ENCODE measurements around the gene RGS16.

The RGS16 gene

GRCh38 chr1:182587093-182587492 is 17.1 kb downstream of the RGS16 start:
- no peak for ATAC-seq (ENCODE audit: insufficient read depth, low read depth)
- no peak for DNase-seq
- TF ChIP-seq EZH2 (IDR thresholded peaks at IDR 0.05; ENCODE audit: borderline replicate concordance, low read depth, low read length, severe bottlenecking), result no peak
- no peak for TF ChIP-seq CTCF (IDR thresholded peaks at IDR 0.05; ENCODE audit: borderline replicate concordance, extremely low read depth, low read length, poor library complexity, severe bottlenecking)

GRCh38 chr1:182586380-182586779 is 17.8 kb downstream of the RGS16 start:
- Histone ChIP-seq H2AFZ (ENCODE audit: low read depth, low read length) (no peak overlapping the region), H3K4me2 (ENCODE audit: insufficient read depth, low read length) (no peak overlapping the region)

More at GRCh38 chr1:182587093-182587492, 17.1 kb downstream of the RGS16 start:
- Histone ChIP-seq H3K27ac (ENCODE audit: low read length) (no peak overlapping the region), H3K36me3 (ENCODE audit: insufficient read depth, low read length) (peaks cover 6% of the 10 kb centered on the region; the same call in 1 of the 2 replicates), H2AFZ (ENCODE audit: low read depth, low read length) (no peak overlapping the region), H3K4me1 (ENCODE audit: insufficient read depth, low read length) (peaks cover 24% of the 10 kb centered on the region), H3K9ac (ENCODE audit: low read depth, low read length) (no peak overlapping the region), H3K4me2 (ENCODE audit: insufficient read depth, low read length) (no peak overlapping the region), H3K79me2 (ENCODE audit: insufficient read depth, low read length) (no peaks in the 10 kb centered on the region; the same call in 1 of the 2 replicates), H4K20me1 (ENCODE audit: insufficient read depth, low read length) (no peaks in the 10 kb centered on the region), H3K9me3 (ENCODE audit: insufficient read depth, low read length, severe bottlenecking) (no peaks in the 10 kb centered on the region), H3K27me3 (ENCODE audit: insufficient read depth, low read length, poor library complexity) (no peaks in the 10 kb centered on the region), H3K4me3 (ENCODE audit: low read depth in 1 of 2, low read length in 2 of 2) (no peak overlapping the region)

GRCh38 chr1:182584746-182585145 is 19.4 kb downstream of the RGS16 start:
- DNase-seq, result no peak
- peaks cover 21% of the 10 kb centered on the region for H3K36me3 ChIP-seq (ENCODE audit: insufficient read depth, low read length)
- no peak overlapping the region for H3K9ac ChIP-seq (ENCODE audit: low read depth, low read length)
- H3K27me3 ChIP-seq (ENCODE audit: insufficient read depth, low read length, poor library complexity), result no peaks in the 10 kb centered on the region
- H2AFZ ChIP-seq (ENCODE audit: low read depth, low read length), result no peak overlapping the region
- no peak for ATAC-seq (ENCODE audit: insufficient read depth, low read depth)
- no peaks in the 10 kb centered on the region for H3K9me3 ChIP-seq (ENCODE audit: insufficient read depth, low read length, severe bottlenecking)
- H3K79me2 ChIP-seq (ENCODE audit: insufficient read depth, low read length), result no peaks in the 10 kb centered on the region; the same call in 1 of the 2 replicates
- H4K20me1 ChIP-seq (ENCODE audit: insufficient read depth, low read length), result no peaks in the 10 kb centered on the region
- TF ChIP-seq CTCF (IDR thresholded peaks at IDR 0.05; ENCODE audit: borderline replicate concordance, extremely low read depth, low read length, poor library complexity, severe bottlenecking) (no peak), EZH2 (IDR thresholded peaks at IDR 0.05; ENCODE audit: borderline replicate concordance, low read depth, low read length, severe bottlenecking) (no peak)
- H3K4me2 ChIP-seq (ENCODE audit: insufficient read depth, low read length), result 0 out of 2 replicates have a peak overlapping the region, but pooled peaks have one; percentile 12
- no peak overlapping the region for H3K4me3 ChIP-seq (ENCODE audit: low read depth in 1 of 2, low read length in 2 of 2)
- peaks cover 23% of the 10 kb centered on the region for H3K4me1 ChIP-seq (ENCODE audit: insufficient read depth, low read length)
- H3K27ac ChIP-seq (ENCODE audit: low read length), result no peak overlapping the region

More at GRCh38 chr1:182586380-182586779, 17.8 kb downstream of the RGS16 start:
- no peaks in the 10 kb centered on the region for H3K27me3 ChIP-seq (ENCODE audit: insufficient read depth, low read length, poor library complexity)
- no peak overlapping the region for H3K27ac ChIP-seq (ENCODE audit: low read length)
- no peaks in the 10 kb centered on the region for H3K9me3 ChIP-seq (ENCODE audit: insufficient read depth, low read length, severe bottlenecking)
- ATAC-seq (ENCODE audit: insufficient read depth, low read depth) (no peak), DNase-seq (no peak)
- H4K20me1 ChIP-seq (ENCODE audit: insufficient read depth, low read length), result no peaks in the 10 kb centered on the region
- H3K9ac ChIP-seq (ENCODE audit: low read depth, low read length), result no peak overlapping the region
- H3K79me2 ChIP-seq (ENCODE audit: insufficient read depth, low read length), result no peaks in the 10 kb centered on the region; the same call in 1 of the 2 replicates
- TF ChIP-seq EZH2 (IDR thresholded peaks at IDR 0.05; ENCODE audit: borderline replicate concordance, low read depth, low read length, severe bottlenecking) (no peak), CTCF (IDR thresholded peaks at IDR 0.05; ENCODE audit: borderline replicate concordance, extremely low read depth, low read length, poor library complexity, severe bottlenecking) (no peak)
- peaks cover 10% of the 10 kb centered on the region; the same call in 1 of the 2 replicates for H3K36me3 ChIP-seq (ENCODE audit: insufficient read depth, low read length)
- peaks cover 24% of the 10 kb centered on the region for H3K4me1 ChIP-seq (ENCODE audit: insufficient read depth, low read length)
- no peak overlapping the region for H3K4me3 ChIP-seq (ENCODE audit: low read depth in 1 of 2, low read length in 2 of 2)
